Stimulated activated CD4-positive, alpha-beta T cell treated with anti-CD3 and anti-CD28 coated beads, Interleukin-1b, Interleukin-23, amount 100 ng/mL, for 1 hour (primary cell): ENCODE measurements around the gene SPG11.
A peak's percentile ranks its signal among the peaks of the same experiment; 100 is the strongest.
"Not testable (repeated sequence)": the region's sequence is repeated elsewhere in the genome, so short reads cannot be mapped to it uniquely, and the experiment has no call there.

Source experiments
- DNase-seq, 2 donors: peaks; one replicate each; pipeline ENCODE4 v3.0.0-alpha.2; 2020; ENCODE audit warnings: low read depth in 2 of 2

SPG11 gene

DNA sequence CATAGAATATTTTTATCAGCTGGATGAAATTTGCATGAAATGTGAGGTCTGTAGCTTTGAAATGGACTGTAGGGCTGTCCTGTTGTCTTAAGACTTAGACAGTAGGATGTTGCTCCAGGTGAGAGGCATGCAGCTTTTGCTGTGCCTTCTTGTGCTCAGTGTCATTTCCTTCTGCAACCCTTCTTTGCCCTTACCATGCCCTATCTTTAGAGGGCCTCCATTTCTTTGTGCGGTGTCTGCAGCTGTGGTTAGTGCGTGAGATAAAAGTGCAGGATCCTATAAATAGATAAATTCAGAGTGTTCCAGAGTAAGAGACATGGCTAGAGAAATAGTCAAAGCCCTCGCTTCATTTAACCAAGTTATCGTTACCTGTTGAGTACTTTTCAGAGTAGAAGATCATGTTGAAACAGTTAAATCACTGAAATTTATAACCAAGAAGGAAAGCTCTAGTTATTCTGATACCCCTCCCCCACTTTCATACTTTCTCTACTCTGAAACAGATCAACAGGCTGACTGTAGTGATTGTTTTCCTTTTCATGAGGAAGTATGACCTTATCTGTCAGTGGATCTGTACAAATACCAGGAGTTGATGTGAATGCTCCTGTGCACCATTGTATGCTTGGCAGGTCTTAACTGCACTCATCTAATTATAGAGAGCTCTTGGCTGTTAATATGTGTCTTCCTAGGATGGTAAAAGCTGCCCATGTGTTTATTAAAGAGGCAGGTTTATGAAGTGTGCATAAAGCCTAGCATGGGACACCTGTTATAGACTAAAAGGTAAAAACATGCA lies 108.3 kb downstream of the SPG11 start:
- no peak for DNase-seq

DNA sequence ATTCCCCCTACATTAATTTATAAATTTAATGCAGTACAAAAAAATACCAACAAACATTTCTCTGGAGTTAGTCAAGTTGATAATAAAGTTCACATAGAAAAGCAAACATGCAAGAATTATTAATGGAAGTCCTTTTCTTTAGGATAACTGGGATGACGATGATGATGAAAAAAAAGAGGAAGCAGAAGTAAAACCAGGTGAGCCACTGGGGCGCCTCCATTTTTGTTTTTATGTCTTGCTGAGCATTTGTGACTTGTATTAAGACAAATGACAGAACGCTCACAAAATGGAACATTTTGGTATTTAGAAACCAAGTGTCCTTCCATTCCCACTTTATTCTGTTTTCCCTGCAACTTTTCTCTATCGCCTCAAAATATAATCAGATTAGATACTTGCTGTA lies 112.7 kb downstream of the SPG11 start:
- no peak for DNase-seq

DNA sequence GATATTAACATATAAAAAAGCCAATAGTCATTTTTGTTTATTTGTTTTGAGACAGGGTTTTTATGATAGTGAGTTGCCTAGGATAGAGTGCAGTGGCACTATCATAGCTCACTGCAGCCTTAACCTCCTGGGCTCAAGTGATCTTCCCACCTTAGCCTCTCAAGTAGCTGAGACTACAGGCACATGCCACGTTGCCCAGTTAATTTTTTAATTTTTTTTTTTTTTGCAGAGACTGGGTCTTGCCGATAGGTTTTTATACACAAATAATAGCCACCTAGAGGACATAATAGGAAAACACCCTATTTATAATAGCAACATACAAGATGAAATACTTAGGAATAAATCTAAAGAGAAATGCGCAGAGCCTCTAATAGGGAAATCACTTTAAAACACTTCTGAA lies 113.2 kb downstream of the SPG11 start:
- no peak for DNase-seq

- not testable (repeated sequence) for DNase-seq
Measured at GRCh38 chr15:44549152-44549551, 114.3 kb downstream of the SPG11 start.

GRCh38 chr15:44545913-44546802 lies 117.3 kb downstream of the SPG11 start:
- DNase-seq = no peak

GRCh38 chr15:44544745-44545144 lies 118.7 kb downstream of the SPG11 start:
- DNase-seq = not testable (repeated sequence)

DNA sequence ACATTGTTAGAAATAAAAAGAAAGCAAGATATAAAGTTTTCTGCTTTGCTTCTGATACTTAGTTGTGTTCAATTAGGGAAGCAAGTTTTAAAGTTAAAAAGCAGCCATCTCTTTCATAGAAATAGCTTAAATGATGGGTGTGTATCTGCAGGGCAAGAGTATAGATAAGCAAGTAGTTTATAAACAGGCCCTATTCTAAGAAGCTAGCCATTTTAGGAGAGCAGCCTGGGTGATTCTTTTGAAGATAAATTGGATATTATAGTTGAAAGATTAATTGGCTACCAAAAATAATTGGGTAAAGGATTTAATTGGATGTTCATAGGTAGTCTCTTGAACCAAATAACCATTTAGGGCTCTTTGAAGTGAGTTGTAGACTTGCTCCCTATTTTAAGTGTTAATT lies 120.9 kb downstream of the SPG11 start:
- no peak for DNase-seq

DNA sequence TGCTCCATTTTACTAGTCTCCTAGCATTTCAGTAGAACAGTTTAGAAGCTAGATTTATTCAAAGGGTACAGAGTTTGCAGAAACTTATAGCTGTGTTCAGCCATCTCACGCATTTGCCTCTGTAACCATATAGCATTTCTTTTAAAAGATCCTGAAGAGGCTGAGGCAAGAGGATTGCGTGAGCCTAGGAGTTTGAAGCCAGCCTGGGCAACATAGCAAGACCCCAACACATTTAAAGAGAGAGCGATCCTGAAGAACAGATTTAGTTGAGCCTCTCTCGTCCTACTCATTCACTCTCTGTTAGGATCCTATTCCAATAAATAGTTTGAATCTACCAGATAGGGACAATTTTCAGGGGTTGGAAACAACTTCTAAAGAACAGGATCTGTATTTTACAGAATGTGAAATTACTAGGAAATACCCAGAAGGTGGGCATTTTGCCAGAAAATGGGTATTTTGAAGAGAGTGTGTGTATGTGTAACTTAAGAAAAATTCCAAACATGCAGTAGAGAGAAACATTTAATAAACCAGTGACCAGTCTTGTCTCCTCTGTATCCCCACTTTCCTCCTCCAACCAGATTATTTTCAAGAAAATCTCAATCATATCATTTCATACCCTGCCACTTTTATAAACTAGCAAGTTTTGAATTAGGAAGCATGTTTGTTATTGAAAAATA lies 122.0 kb downstream of the SPG11 start:
- DNase-seq = no peak

- DNase-seq = no peak
Measured at GRCh38 chr15:44537735-44538240, 125.7 kb downstream of the SPG11 start.

DNA sequence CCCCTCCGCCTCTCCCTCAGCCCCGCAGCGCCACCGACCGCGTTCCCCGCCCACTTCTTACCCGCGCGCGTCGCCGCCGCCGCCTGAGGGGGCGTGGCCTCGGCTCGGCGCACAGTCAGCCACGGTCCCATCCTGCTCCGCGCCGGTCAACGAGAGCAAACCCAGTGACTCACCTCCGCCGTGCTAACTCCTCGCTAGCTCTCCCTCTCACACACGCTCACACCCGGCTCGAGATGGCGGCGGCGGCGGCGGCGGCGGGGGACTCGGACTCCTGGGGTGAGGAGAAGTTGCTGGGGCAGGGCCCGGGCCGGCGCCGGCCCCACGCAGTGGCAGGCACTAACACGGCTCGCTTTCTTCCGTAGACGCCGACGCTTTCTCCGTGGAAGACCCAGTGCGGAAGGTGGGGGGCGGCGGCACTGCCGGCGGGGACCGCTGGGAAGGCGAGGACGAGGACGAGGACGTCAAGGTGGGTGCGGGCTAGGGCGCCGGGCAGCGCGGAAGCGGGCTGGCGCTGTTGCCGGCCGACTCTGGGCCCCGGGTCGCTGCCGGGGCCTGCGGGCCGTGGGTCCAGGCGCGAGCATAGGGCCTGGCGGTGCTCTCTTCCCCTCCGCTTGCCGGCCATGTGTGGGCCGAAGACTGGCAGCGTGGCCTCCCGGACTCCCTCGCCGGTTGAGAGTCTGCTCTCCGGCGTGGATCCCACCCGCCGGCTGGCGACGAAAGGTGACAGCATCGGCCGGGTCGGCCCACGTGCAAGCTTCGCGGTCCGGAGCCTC lies 126.3 kb downstream of the SPG11 start, which contains the start of gene EIF3J:
Gene EIF3J, plus strand, starts transcription at position 186 of the 773 bp plus-strand sequence. Its CDS starts 48 bp downstream, at position 234.
- DNase-seq = peak; percentile 84 to 88

DNA sequence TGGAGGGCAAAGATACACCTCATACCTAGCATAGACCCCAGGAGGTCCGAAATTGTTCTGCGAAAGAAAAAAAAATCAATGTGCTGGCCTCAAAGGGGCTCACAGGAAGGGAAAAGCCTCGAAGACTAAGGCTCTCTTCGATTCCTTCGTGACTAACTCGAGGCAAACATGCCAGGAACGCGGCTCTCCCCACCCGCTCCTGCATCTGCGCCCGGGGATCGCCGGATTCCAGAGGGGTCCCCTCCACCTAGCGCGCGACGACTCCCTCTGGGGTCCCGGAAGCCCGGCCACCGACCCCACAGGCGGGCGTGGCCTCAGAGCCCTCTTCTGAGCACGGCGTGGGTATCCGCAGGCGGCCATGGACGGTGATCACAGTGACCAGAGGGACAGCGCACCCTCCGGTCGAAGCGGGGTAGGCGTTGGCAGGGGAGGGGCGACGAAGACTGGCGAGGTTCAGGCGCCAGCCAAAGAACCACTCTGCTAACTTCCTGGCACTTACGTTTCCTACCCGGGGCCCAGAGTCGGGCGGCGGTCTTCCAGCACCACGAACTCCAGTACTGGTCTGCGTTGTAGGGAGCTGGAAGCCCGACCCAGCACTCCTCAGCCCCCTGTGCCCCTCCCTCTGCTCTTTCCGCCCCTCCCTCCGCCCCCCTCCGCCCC lies 127.0 kb downstream of the SPG11 start:
- DNase-seq = no peak

DNA sequence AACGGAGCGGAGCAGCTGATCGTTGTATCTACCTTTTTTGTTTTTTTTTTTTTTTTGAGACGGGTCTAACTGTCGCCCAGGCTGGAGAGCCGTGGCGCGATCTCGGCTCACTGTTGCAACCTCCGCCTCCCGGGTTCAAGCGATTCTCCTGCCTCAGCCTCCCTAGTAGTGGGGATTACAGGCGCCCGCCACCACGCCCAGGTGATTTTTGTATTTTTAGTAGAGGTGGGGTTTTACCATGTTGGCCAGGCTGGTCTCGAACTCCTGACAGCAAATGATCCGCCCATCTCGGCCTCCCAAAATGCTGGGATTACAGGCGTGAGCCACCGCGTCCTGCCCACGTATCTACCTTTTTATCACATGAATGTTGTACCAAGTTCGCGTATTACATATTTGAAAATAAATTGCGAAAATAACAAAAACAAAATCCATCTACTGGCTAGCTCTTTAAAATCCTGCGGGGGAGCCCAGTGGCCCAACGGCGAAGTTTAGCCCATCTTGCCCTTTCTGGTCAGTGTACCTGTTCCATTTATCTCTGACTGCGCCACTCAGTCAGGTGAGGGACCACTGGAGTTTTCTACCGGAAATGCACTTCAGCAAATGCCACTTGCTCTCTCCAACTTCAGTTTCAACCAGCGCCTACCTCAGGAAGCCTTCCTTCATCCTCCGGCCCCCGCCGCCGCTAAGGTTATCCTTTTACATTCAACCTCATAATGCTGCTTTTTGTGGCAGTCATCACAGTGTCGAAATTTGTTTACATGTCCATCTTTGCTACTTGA lies 127.8 kb downstream of the SPG11 start:
- DNase-seq = no peak

DNA sequence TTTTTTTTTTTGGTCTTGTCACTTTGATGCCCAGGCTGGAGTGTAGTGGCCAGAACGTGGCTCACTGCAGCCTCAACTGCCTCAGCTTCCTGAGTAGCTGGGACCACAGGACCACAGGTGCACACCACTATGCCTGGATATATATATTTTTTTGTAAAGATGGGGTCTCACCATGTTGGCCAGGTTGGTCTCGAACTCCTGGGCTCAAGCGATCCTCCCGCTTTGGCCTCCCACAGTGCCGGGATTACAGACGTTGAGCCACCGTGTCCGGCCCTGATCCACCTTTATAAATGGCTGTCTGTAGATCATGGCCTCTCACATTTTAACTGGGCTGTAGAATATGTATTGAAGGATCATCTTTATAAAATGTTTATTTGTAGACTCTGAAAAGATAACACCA lies 128.4 kb downstream of the SPG11 start:
- DNase-seq = no peak

DNA sequence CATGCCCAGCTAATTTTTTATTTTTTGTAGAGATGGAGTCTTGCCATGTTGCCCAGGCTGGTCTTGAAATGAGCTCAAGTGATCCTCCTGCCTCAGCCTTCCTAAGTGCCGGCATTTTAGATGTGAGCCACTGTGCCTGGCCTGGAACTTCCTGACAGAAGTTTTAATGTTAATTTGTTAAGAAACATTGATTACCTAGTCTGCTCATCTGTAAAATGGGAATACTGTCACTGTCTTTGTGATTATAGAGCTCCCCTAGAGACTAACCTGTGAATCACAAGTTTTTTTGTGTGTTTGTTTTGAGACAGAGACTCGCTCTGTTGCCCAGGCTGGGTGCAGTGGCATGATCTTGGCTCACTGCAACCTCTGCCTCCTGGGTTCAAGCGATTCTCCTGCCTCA lies 130.8 kb downstream of the SPG11 start:
- no peak for DNase-seq

- DNase-seq = not testable (repeated sequence)
Measured at GRCh38 chr15:44532275-44532674, 131.2 kb downstream of the SPG11 start.

DNA sequence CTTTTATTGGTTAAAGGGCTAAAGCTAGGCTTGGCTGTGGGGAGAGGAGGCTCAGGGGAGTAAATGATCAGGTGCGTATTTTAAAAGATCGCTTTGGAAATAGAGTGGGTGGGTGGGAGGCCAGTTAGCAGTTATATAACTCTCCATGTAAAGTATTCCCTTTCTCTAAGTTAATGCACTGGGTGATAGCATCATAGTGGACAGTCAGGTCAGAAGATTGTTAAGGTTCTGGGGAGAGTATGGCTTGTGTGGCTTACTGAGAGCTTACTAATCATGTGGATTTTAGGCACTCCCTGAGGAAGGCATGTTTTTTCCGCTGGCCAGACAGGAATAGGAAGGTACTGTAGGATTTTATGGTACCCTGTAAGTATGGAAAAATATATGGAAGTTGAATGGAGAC lies 132.8 kb downstream of the SPG11 start:
- DNase-seq = no peak

GRCh38 chr15:44529864-44530604 lies 133.4 kb downstream of the SPG11 start:
- DNase-seq = no peak

DNA sequence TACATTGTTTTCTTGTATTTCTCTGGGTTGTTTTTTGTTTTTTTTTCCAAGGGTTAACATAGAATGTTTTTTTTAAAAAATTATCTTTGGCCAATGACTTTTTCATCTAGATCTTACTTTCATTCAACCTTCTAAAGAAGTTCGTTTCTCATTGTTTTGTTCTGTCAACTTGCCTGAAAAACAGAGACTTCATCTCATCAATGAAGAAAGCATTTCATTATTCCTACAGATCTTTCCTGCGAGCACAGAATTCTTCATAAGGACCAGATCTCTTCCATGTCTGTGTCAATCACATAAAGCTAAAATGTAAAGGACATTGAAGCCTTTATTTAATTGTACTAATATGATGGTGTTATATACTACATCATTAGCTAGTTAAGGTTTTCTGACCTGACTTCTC lies 136.2 kb downstream of the SPG11 start:
- no peak for DNase-seq

GRCh38 chr15:44525018-44525417 lies 138.4 kb downstream of the SPG11 start:
- no peak for DNase-seq
